Bronchial epithelial cell (primary cell): Measurements from ENCODE around the gene GJB5. TPM values are rescaled to one million over a fixed set of nuclear protein-coding genes. Genes with fewer than 3 reads are reported as not detected.

Experiments
- DNase-seq: peaks from one replicate; pipeline ENCODE4 v3.0.0-alpha.2; 2010; ENCODE audit warnings: low read depth
- FAIRE-seq: peaks from 2 replicates; lab custom pipeline; 2011; peaks lifted over from hg19 to GRCh38; lab: Jason Lieb, UNC
- H3K27me3 ChIP-seq: 2 replicates; pipeline ENCODE4 v1.5.1; 2011; ENCODE audit warnings: low read length; ENCODE audit not compliant: control insufficient read depth, insufficient read depth
- H3K36me3 ChIP-seq: 2 replicates; pipeline ENCODE4 v1.5.1; 2011; ENCODE audit warnings: low read length; ENCODE audit not compliant: control insufficient read depth, insufficient read depth
- H3K4me3 ChIP-seq: 2 replicates; pipeline ENCODE4 v1.5.1; 2011; ENCODE audit warnings: mild to moderate bottlenecking, low read depth, low read length, control low read depth
- CTCF ChIP-seq: IDR thresholded peaks from 2 replicates; pipeline ENCODE4 v1.5.1; 2011; ENCODE audit warnings: mild to moderate bottlenecking, moderate library complexity, low read length, control low read depth, inconsistent platforms; ENCODE audit not compliant: insufficient read depth, severe bottlenecking
- total RNA-seq: library from RNA; depleted of rRNA; stranded (reverse); fragments of >200 nt; gene quantifications from 2 replicates; pipeline ENCODE4 v1.2.1, GENCODE V29; 2014

GJB5 gene
- 95.8 and 101 TPM in 2 replicates for total RNA-seq

GRCh38 chr1:34754964-34755637, at the start of gene GJB5:
Gene GJB5 (plus strand): TSS chr1:34755047. CDS start chr1:34757331, 2,284 bp downstream.
- DNase-seq: peak; percentile 96
- TF ChIP-seq CTCF: no peak
- H3K4me3 ChIP-seq: peak within 1 kb of the TSS; percentile 45
- peak; percentile 80 for FAIRE-seq
- H3K36me3 ChIP-seq: peaks cover 7% of the 10 kb centered on the region
- H3K27me3 ChIP-seq: no peaks in the 10 kb centered on the region

- no peaks in the 10 kb centered on the region for H3K27me3 ChIP-seq
- H3K4me3 ChIP-seq: no peak overlapping the region
- H3K36me3 ChIP-seq: no peaks in the 10 kb centered on the region
- no peak for TF ChIP-seq CTCF
- FAIRE-seq (peak; percentile 91), DNase-seq (no peak)
These were observed 49.8 kb upstream of the GJB5 start for GRCh38 chr1:34705077-34705476.

GRCh38 chr1:34708106-34708505, 46.7 kb upstream of the GJB5 start:
- Histone ChIP-seq H3K4me3 (no peak overlapping the region), H3K36me3 (no peaks in the 10 kb centered on the region), H3K27me3 (no peaks in the 10 kb centered on the region)
- DNase-seq: no peak
- no peak for TF ChIP-seq CTCF
- FAIRE-seq: no peak

- H3K27me3 ChIP-seq: no peaks in the 10 kb centered on the region
- TF ChIP-seq CTCF: no peak
- DNase-seq: no peak
- no peak for FAIRE-seq
- H3K4me3 ChIP-seq: no peak overlapping the region
- H3K36me3 ChIP-seq: no peaks in the 10 kb centered on the region
These were observed 45.3 kb upstream of the GJB5 start for GRCh38 chr1:34709547-34709946.

GRCh38 chr1:34710812-34711211, 44.0 kb upstream of the GJB5 start:
- Histone ChIP-seq H3K36me3 (no peaks in the 10 kb centered on the region), H3K4me3 (no peak overlapping the region), H3K27me3 (no peaks in the 10 kb centered on the region)
- no peak for FAIRE-seq
- TF ChIP-seq CTCF: no peak
- DNase-seq: no peak

GRCh38 chr1:34711485-34711884, 43.4 kb upstream of the GJB5 start:
- FAIRE-seq (no peak), DNase-seq (peak; percentile 27)
- Histone ChIP-seq H3K4me3 (no peak overlapping the region), H3K27me3 (no peaks in the 10 kb centered on the region), H3K36me3 (no peaks in the 10 kb centered on the region)
- TF ChIP-seq CTCF: no peak
